ENCODE data around the gene CAMLG.

DNA sequence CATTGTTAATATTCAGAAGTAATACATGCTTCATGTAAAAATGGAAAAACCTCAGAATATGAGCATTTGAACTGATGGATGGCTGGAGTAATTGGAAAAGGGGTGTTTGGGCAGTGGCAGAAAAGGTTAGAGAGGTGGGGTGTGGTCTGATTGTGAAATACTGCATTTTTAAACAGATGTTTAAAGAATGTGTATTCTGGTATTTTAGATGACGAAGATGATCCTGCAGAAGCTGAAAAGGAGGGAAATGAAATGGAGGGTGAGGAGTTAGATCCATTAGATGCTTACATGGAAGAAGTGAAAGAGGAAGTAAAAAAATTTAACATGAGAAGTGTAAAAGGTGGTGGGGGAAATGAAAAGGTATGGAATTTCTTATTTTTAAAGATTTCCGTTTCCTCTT is 39.0 kb downstream of the CAMLG start:
- TF ChIP-seq, protein P1, sequence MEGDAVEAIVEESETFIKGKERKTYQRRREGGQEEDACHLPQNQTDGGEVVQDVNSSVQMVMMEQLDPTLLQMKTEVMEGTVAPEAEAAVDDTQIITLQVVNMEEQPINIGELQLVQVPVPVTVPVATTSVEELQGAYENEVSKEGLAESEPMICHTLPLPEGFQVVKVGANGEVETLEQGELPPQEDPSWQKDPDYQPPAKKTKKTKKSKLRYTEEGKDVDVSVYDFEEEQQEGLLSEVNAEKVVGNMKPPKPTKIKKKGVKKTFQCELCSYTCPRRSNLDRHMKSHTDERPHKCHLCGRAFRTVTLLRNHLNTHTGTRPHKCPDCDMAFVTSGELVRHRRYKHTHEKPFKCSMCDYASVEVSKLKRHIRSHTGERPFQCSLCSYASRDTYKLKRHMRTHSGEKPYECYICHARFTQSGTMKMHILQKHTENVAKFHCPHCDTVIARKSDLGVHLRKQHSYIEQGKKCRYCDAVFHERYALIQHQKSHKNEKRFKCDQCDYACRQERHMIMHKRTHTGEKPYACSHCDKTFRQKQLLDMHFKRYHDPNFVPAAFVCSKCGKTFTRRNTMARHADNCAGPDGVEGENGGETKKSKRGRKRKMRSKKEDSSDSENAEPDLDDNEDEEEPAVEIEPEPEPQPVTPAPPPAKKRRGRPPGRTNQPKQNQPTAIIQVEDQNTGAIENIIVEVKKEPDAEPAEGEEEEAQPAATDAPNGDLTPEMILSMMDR (IDR thresholded peaks at IDR 0.05 in 2 of 3, conservative IDR thresholded peaks at IDR 0.05 in 1 of 3; ENCODE audit: borderline replicate concordance in 1 of 3, insufficient read depth in 1 of 3, low read depth in 2 of 3, low read length in 2 of 3), result no peak
- no peak for TF ChIP-seq RAD21 (IDR thresholded peaks at IDR 0.05; ENCODE audit: low read depth)
- no peak for TF ChIP-seq ZNF274 (IDR thresholded peaks at IDR 0.05; ENCODE audit: low read depth, low read length)
- TF ChIP-seq JUND (IDR thresholded peaks at IDR 0.05), result no peak
- TF ChIP-seq, protein P2, sequence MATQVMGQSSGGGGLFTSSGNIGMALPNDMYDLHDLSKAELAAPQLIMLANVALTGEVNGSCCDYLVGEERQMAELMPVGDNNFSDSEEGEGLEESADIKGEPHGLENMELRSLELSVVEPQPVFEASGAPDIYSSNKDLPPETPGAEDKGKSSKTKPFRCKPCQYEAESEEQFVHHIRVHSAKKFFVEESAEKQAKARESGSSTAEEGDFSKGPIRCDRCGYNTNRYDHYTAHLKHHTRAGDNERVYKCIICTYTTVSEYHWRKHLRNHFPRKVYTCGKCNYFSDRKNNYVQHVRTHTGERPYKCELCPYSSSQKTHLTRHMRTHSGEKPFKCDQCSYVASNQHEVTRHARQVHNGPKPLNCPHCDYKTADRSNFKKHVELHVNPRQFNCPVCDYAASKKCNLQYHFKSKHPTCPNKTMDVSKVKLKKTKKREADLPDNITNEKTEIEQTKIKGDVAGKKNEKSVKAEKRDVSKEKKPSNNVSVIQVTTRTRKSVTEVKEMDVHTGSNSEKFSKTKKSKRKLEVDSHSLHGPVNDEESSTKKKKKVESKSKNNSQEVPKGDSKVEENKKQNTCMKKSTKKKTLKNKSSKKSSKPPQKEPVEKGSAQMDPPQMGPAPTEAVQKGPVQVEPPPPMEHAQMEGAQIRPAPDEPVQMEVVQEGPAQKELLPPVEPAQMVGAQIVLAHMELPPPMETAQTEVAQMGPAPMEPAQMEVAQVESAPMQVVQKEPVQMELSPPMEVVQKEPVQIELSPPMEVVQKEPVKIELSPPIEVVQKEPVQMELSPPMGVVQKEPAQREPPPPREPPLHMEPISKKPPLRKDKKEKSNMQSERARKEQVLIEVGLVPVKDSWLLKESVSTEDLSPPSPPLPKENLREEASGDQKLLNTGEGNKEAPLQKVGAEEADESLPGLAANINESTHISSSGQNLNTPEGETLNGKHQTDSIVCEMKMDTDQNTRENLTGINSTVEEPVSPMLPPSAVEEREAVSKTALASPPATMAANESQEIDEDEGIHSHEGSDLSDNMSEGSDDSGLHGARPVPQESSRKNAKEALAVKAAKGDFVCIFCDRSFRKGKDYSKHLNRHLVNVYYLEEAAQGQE (IDR thresholded peaks at IDR 0.05; ENCODE audit: low read depth), result no peak
- no peak for TF ChIP-seq POLR2AphosphoS5 (IDR thresholded peaks at IDR 0.05; ENCODE audit: low read depth, low read length)
- no peak for TF ChIP-seq CBX3 (IDR thresholded peaks at IDR 0.05; ENCODE audit: low read depth)
- TF ChIP-seq, protein P3, sequence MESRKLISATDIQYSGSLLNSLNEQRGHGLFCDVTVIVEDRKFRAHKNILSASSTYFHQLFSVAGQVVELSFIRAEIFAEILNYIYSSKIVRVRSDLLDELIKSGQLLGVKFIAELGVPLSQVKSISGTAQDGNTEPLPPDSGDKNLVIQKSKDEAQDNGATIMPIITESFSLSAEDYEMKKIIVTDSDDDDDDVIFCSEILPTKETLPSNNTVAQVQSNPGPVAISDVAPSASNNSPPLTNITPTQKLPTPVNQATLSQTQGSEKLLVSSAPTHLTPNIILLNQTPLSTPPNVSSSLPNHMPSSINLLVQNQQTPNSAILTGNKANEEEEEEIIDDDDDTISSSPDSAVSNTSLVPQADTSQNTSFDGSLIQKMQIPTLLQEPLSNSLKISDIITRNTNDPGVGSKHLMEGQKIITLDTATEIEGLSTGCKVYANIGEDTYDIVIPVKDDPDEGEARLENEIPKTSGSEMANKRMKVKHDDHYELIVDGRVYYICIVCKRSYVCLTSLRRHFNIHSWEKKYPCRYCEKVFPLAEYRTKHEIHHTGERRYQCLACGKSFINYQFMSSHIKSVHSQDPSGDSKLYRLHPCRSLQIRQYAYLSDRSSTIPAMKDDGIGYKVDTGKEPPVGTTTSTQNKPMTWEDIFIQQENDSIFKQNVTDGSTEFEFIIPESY (IDR thresholded peaks at IDR 0.05; ENCODE audit: extremely low read depth, insufficient replicate concordance, low read length), result no peak
- TF ChIP-seq POLR2A (IDR thresholded peaks at IDR 0.05; ENCODE audit: borderline replicate concordance, extremely low read depth, insufficient read depth, insufficient read length), result no peak
- no peak for TF ChIP-seq SP1 (IDR thresholded peaks at IDR 0.05; ENCODE audit: low read depth)
- TF ChIP-seq, protein P4, sequence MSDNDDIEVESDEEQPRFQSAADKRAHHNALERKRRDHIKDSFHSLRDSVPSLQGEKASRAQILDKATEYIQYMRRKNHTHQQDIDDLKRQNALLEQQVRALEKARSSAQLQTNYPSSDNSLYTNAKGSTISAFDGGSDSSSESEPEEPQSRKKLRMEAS (IDR thresholded peaks at IDR 0.05), result no peak
- no peak for TF ChIP-seq CEBPB (IDR thresholded peaks at IDR 0.05; ENCODE audit: low read depth)
- no peak for TF ChIP-seq EZH2 (IDR thresholded peaks at IDR 0.05)

Measured in HCT116 (cell line).